Measurements from ENCODE around the gene RPUSD3.
"Not testable (repeated sequence)": the region's sequence is repeated elsewhere in the genome, so short reads cannot be mapped to it uniquely, and the experiment has no call there.

Gene RPUSD3

DNA sequence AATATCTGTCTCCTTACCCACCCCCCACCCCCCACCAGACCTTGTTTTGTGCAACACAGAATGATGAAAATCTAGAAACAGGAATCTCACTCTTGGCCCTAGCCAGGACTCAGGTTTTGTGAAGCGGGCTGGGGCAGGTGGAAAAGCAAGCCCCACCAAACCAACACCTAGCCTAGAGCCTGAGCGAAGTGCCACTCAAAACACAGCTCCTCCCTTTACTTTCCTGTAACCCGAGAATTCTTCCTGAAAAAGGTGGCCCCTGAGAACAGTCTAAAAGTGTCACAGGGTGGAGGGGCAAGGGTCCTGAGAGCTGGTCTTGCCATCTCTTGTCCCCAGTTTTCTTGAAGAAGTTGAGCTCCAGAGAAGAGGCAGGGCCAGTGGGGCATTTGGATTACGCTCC, 17.4 kb upstream of the RPUSD3 start:
- no peaks in the 10 kb centered on the region for H3K79me2 ChIP-seq (ENCODE audit: insufficient read depth, low read length)

DNA sequence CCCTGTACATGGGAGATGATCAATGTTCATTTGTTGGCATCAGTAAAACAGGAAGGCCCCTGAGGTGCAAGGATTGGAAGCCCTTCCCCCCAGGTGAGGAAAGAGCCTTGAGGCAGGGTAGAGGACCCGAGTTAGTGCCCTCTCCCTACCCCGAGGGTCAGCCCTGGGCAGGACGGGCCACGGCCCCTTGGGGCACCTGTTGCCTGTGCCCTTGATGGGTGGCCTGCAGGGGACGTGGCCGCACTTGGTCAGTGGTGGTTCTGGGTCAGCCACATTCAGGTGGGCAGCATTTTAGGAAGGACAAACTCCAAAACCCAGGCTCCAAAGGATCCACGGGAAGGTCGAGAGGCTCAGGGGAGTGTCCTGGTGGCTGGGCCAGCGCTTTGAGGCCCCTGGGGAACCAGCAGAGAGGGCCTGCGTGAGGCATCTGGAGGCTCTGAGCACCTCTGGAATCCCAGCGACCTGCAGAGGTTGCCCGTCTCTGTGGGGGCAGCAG, 15.8 kb upstream of the RPUSD3 start:
- no peak overlapping the region for H3K9ac ChIP-seq (ENCODE audit: low read length)

More for the DNA sequence above, 17.4 kb upstream of the RPUSD3 start:
- H3K4me2 ChIP-seq (ENCODE audit: low read length) = no peak overlapping the region
- TF ChIP-seq, protein P1, sequence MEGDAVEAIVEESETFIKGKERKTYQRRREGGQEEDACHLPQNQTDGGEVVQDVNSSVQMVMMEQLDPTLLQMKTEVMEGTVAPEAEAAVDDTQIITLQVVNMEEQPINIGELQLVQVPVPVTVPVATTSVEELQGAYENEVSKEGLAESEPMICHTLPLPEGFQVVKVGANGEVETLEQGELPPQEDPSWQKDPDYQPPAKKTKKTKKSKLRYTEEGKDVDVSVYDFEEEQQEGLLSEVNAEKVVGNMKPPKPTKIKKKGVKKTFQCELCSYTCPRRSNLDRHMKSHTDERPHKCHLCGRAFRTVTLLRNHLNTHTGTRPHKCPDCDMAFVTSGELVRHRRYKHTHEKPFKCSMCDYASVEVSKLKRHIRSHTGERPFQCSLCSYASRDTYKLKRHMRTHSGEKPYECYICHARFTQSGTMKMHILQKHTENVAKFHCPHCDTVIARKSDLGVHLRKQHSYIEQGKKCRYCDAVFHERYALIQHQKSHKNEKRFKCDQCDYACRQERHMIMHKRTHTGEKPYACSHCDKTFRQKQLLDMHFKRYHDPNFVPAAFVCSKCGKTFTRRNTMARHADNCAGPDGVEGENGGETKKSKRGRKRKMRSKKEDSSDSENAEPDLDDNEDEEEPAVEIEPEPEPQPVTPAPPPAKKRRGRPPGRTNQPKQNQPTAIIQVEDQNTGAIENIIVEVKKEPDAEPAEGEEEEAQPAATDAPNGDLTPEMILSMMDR (IDR thresholded peaks at IDR 0.05; ENCODE audit: low read length) = no peak
- TF ChIP-seq EZH2 (IDR thresholded peaks at IDR 0.05; ENCODE audit: borderline replicate concordance, low read length) = no peak
- no peaks in the 10 kb centered on the region for H3F3A ChIP-seq (ENCODE audit: insufficient read depth, low read length)
- no peaks in the 10 kb centered on the region for H4K20me1 ChIP-seq (ENCODE audit: insufficient read depth, low read length)
- no peak overlapping the region for H3K27ac ChIP-seq (ENCODE audit: low read depth, low read length, poor library complexity, severe bottlenecking)
- H2AFZ ChIP-seq (ENCODE audit: low read length) = no peak overlapping the region
- H3K9me3 ChIP-seq (ENCODE audit: low read length) = no peaks in the 10 kb centered on the region
- H3K36me3 ChIP-seq (ENCODE audit: insufficient read depth, low read length) = no peaks in the 10 kb centered on the region
- H3K9me2 ChIP-seq (ENCODE audit: low read depth, low read length) = no peaks in the 10 kb centered on the region
- H3K4me1 ChIP-seq (ENCODE audit: insufficient read depth, low read length, severe bottlenecking) = no peaks in the 10 kb centered on the region
- H3K27me3 ChIP-seq (ENCODE audit: insufficient read depth, low read length) = no peaks in the 10 kb centered on the region
- no peak overlapping the region for H3K4me3 ChIP-seq (ENCODE audit: low read depth, low read length, poor library complexity, severe bottlenecking)
- no peak overlapping the region for H3K9ac ChIP-seq (ENCODE audit: low read length)

GRCh38 chr3:9855594-9855993, 11.8 kb upstream of the RPUSD3 start:
- no peaks in the 10 kb centered on the region for H3K9me3 ChIP-seq (ENCODE audit: low read length)
- no peaks in the 10 kb centered on the region for H3K79me2 ChIP-seq (ENCODE audit: insufficient read depth, low read length)
- no peaks in the 10 kb centered on the region for H3K27me3 ChIP-seq (ENCODE audit: insufficient read depth, low read length)
- H3K4me3 ChIP-seq (ENCODE audit: low read depth, low read length, poor library complexity, severe bottlenecking) = no peak overlapping the region
- H3K4me1 ChIP-seq (ENCODE audit: insufficient read depth, low read length, severe bottlenecking) = no peaks in the 10 kb centered on the region
- TF ChIP-seq, protein P1 (IDR thresholded peaks at IDR 0.05; ENCODE audit: low read length) = no peak
- TF ChIP-seq EZH2 (IDR thresholded peaks at IDR 0.05; ENCODE audit: borderline replicate concordance, low read length) = no peak
- no peaks in the 10 kb centered on the region for H3K36me3 ChIP-seq (ENCODE audit: insufficient read depth, low read length)
- no peaks in the 10 kb centered on the region for H4K20me1 ChIP-seq (ENCODE audit: insufficient read depth, low read length)
- no peak overlapping the region for H2AFZ ChIP-seq (ENCODE audit: low read length)
- H3K27ac ChIP-seq (ENCODE audit: low read depth, low read length, poor library complexity, severe bottlenecking) = no peak overlapping the region
- no peaks in the 10 kb centered on the region for H3K9me2 ChIP-seq (ENCODE audit: low read depth, low read length)
- no peaks in the 10 kb centered on the region for H3F3A ChIP-seq (ENCODE audit: insufficient read depth, low read length)
- H3K9ac ChIP-seq (ENCODE audit: low read length) = no peak overlapping the region
- H3K4me2 ChIP-seq (ENCODE audit: low read length) = no peak overlapping the region

More for the DNA sequence above, 15.8 kb upstream of the RPUSD3 start:
- TF ChIP-seq, protein P1 (IDR thresholded peaks at IDR 0.05; ENCODE audit: low read length) = no peak
- TF ChIP-seq EZH2 (IDR thresholded peaks at IDR 0.05; ENCODE audit: borderline replicate concordance, low read length) = no peak
- Histone ChIP-seq H3K9me3 (ENCODE audit: low read length) (no peaks in the 10 kb centered on the region), H2AFZ (ENCODE audit: low read length) (no peak overlapping the region), H3K4me2 (ENCODE audit: low read length) (no peak overlapping the region), H3F3A (ENCODE audit: insufficient read depth, low read length) (no peaks in the 10 kb centered on the region), H3K9me2 (ENCODE audit: low read depth, low read length) (no peaks in the 10 kb centered on the region), H3K4me3 (ENCODE audit: low read depth, low read length, poor library complexity, severe bottlenecking) (no peak overlapping the region), H3K36me3 (ENCODE audit: insufficient read depth, low read length) (no peaks in the 10 kb centered on the region), H3K27ac (ENCODE audit: low read depth, low read length, poor library complexity, severe bottlenecking) (no peak overlapping the region), H3K4me1 (ENCODE audit: insufficient read depth, low read length, severe bottlenecking) (no peaks in the 10 kb centered on the region), H3K79me2 (ENCODE audit: insufficient read depth, low read length) (no peaks in the 10 kb centered on the region), H4K20me1 (ENCODE audit: insufficient read depth, low read length) (no peaks in the 10 kb centered on the region), H3K27me3 (ENCODE audit: insufficient read depth, low read length) (no peaks in the 10 kb centered on the region)

GRCh38 chr3:9854291-9854940, 10.6 kb upstream of the RPUSD3 start:
- not testable (repeated sequence) for H2AFZ ChIP-seq (ENCODE audit: low read length); H3K9ac ChIP-seq (ENCODE audit: low read length); H3K9me2 ChIP-seq (ENCODE audit: low read depth, low read length); H4K20me1 ChIP-seq (ENCODE audit: insufficient read depth, low read length); H3K36me3 ChIP-seq (ENCODE audit: insufficient read depth, low read length); H3F3A ChIP-seq (ENCODE audit: insufficient read depth, low read length); H3K4me3 ChIP-seq (ENCODE audit: low read depth, low read length, poor library complexity, severe bottlenecking); H3K27me3 ChIP-seq (ENCODE audit: insufficient read depth, low read length); H3K79me2 ChIP-seq (ENCODE audit: insufficient read depth, low read length); H3K27ac ChIP-seq (ENCODE audit: low read depth, low read length, poor library complexity, severe bottlenecking); H3K9me3 ChIP-seq (ENCODE audit: low read length); H3K4me2 ChIP-seq (ENCODE audit: low read length); H3K4me1 ChIP-seq (ENCODE audit: insufficient read depth, low read length, severe bottlenecking)
